DLD1 (cell line): ENCODE data around the gene COG3.

Source experiments
- in situ Hi-C: cut with HindIII; loops from 2 replicates; pipeline ENCODE4 v1.10.0; 2017; ENCODE audit warnings: low sequenced_read_pairs

COG3 gene

GRCh38 chr13:45445053-45445452, 19.7 kb upstream of the COG3 start:
- in situ Hi-C loops: no loop called here

GRCh38 chr13:45446181-45446580, 18.6 kb upstream of the COG3 start:
- in situ Hi-C loops: no loop called here

- in situ Hi-C loops: no loop called here
These were observed 17.6 kb upstream of the COG3 start for GRCh38 chr13:45447050-45447661.

DNA sequence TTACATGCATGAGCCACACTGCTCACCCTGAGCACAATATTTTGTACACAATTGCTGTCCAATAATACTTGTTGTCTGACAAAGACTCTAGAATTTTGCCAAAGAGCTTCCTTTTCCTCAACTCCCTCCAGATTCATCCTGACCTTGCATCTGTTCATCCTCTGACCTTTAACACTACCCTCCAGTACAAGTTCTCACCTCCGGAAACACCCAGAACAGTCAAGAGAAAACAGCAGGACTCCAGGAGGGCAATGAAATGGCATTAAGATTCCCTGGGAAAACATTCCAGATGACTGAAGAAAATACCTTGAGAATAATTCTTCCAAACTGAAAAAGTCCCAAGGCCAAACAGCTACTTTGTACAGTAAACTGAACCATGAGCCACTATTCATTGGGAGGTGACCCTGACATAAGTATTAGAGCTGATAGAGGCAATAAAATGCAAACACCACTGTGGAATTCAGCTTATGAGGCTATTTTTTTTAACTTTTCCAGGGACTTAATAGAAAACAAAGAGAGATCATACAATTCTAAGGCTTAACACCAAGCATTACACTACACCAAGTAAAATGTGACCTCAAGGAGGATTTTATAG, 15.7 kb upstream of the COG3 start:
- in situ Hi-C loops: no loop called here

DNA sequence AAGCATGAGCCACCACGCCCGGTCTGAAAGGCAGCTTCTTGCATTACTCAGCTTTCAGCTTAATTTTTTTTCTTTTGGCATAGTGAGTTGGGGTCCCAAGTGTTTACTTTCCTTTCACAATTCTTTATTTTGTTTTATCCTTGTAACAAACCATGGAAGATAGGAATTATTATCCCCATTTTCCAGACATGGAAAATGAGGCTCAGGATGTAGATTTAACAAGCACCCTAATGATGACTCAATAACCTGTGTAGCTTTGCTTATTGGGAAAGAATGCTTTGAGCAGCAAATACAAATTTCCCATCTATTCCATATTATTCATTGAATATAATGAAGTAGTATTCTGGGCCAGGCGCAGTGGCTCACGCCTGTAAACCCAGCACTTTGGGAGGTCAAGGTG, 13.5 kb upstream of the COG3 start:
- in situ Hi-C loops: no loop called here

DNA sequence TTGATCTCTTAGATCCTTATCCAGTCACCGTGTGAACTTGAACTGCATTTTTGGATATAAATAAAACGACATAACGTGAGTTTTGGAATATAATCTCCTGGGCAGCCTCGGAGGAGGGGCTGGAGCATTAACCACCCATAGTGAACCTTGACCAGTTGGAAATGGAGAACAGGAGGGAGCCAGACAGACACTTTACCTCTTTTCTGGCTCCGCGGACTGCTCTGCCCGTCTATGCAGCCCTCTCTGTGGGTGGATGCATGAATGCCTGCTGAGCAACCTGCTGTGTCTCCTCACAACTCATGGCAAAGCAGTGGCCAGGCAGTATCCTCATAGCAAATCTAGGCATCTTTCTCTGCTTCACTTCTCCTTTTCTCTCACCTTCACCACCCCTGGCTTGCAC, 10.5 kb upstream of the COG3 start:
- in situ Hi-C loops: no loop called here

- in situ Hi-C loops: no loop called here
These were observed 8.4 kb upstream of the COG3 start for GRCh38 chr13:45456196-45456972.

DNA sequence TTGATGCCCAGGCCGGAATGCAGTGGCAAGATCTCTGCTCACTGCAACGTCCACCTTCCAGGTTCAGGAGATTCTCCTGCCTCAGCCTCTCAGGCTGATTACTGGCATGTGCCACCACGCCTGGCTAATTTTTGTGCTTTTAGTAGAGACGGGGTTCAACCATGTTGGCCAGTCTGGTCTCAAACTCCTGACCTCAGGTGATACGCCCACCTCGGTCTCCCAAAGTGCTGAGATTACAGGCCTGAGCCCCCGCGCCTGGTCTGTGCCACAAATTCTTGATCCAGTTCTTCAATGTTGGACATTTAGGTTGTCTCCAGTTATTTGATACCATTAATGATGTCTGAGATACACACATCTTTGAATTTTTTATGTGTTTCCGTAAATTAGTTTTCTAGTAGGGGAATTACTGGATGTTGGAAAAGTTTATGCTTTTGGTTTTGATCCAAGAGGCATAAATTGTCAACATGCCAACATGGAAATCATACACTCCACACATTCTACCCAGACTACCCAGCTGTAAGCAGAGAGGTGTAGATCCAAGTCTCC, 525 bp upstream of the COG3 start:
- in situ Hi-C loops: loop anchor here (10.0 kb wide), 1 partner anchor 69 kb away; no protein-coding TSS in a partner anchor

- in situ Hi-C loops: loop anchor here (10.0 kb wide), 1 partner anchor 72 kb away; no protein-coding TSS in a partner anchor
These were observed 1.6 kb downstream of the COG3 start for GRCh38 chr13:45466359-45466758.

DNA sequence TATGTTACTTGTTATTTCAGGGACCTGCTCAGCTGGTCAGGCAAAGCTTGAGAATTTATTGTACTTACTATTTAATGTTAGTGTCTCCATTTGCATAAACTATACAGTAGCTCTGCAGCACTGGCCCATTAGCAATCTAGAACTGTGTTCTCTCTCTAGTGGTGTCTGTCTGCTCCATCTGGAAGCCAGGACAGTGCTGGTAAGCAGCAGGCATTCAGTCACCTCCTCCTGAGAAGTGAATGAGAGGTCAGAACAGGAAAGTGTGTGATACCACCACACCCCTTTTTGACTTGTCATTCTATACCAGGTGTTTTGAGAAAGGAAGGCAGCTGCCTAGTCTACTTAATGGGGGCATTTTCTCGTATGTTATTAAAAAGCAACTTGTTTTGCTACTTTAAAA, 3.9 kb downstream of the COG3 start:
- in situ Hi-C loops: loop anchor here (10.0 kb wide), 1 partner anchor 74 kb away; no protein-coding TSS in a partner anchor

DNA sequence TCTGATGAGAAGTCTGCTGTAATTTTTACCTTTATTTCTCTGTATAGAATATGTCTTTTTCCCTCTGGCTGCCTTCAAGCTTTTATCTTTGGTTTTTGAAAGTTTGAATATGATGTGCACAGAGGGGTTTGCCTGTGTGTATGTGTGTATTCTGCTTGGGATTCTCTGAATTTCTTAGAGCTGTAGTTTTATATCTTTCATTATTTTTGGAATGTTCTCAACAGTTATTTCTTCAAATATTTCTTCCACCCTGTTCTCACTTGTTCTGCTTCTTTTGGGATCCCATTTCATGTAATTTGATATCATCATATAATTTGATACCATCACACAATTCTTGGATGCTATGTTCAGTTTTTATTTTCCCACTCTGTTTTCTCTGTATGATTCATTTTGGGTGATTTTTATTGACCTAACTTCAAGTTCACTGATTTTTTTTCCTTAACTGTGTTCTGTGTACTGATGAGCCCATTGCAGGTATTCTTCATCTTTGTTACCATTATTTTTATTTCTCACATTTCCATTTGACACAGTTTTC, 7.5 kb downstream of the COG3 start:
- in situ Hi-C loops: no loop called here

GRCh38 chr13:45473627-45474026, 8.9 kb downstream of the COG3 start:
- in situ Hi-C loops: no loop called here

GRCh38 chr13:45474584-45475454, 10.1 kb downstream of the COG3 start:
- in situ Hi-C loops: no loop called here

- in situ Hi-C loops: no loop called here
These were observed 14.9 kb downstream of the COG3 start for GRCh38 chr13:45479661-45480060.

GRCh38 chr13:45481688-45482087, 16.9 kb downstream of the COG3 start:
- in situ Hi-C loops: no loop called here

DNA sequence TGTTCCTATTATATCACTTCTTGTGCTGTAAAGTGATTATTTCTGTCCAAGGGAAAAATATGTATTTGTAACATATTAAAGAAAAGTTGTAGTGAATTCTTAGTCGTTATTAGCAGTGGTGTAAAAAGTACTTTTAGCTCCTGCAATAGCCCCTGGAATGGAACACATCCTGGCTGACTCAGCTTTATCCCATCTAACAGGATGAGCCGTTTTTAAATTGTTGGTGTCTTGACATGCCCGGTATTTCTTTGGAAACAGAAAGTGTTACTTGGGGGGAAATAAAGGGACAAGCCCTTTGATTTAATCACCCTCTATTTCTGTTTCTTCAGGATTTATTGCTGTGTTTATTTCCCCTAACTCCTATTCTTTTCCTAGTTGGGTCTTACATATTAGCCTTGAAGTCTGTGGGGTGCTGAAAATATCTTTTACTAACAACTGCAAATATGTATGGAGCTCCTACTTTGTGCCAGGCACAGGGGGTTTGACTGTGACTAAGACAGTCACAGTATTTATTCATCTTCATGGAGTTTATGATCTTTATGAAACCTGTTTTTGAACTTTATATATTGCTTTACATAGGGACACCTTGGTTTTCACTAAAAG, 17.9 kb downstream of the COG3 start:
- in situ Hi-C loops: no loop called here

DNA sequence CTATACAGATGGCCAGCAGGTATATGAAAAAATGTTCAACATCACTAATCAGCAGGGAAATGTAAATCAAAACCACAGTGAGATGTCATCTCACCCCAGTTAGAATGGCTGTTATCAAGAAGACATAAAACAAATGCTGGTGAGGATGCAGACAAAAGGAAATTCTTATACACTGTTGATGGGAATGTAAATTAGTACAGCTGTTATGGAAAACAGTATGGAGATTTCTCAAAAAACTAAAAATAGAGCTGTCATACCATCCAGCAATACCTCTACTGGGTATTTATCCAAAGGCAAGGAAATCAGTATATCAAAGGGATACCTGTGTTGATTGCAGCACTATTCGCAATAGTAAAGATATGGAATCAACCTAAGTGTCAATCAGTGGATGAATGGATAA, 22.9 kb downstream of the COG3 start:
- in situ Hi-C loops: no loop called here

DNA sequence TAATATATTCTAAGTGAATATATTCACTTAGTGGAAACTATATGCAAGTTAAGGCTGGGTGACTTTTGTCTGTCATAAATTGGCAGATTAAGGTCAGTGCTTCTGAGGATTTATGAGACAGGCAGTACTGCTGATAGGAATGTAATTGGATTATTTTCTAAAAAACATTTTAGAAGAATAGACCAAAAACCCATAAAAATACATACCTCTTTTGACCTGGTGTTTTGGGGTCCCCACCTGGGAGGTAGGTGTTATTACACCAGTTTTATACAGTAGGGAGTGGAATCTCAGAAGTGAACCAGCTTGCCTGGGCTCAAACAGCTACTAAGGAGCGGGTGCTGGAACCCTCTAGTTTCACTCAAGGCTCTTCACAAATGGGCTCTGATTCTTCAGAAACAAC, 25.3 kb downstream of the COG3 start:
- in situ Hi-C loops: no loop called here

- in situ Hi-C loops: no loop called here
These were observed 27.8 kb downstream of the COG3 start for GRCh38 chr13:45492538-45492937.

GRCh38 chr13:45496942-45497341, 32.2 kb downstream of the COG3 start:
- in situ Hi-C loops: no loop called here
